Measurements from ENCODE around the gene HPDL.
A peak's percentile ranks its signal among the peaks of the same experiment; 100 is the strongest.

HPDL gene

GRCh38 chr1:45334308-45335245, 7.9 kb downstream of the HPDL start:
- TF ChIP-seq, protein P1, sequence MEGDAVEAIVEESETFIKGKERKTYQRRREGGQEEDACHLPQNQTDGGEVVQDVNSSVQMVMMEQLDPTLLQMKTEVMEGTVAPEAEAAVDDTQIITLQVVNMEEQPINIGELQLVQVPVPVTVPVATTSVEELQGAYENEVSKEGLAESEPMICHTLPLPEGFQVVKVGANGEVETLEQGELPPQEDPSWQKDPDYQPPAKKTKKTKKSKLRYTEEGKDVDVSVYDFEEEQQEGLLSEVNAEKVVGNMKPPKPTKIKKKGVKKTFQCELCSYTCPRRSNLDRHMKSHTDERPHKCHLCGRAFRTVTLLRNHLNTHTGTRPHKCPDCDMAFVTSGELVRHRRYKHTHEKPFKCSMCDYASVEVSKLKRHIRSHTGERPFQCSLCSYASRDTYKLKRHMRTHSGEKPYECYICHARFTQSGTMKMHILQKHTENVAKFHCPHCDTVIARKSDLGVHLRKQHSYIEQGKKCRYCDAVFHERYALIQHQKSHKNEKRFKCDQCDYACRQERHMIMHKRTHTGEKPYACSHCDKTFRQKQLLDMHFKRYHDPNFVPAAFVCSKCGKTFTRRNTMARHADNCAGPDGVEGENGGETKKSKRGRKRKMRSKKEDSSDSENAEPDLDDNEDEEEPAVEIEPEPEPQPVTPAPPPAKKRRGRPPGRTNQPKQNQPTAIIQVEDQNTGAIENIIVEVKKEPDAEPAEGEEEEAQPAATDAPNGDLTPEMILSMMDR (IDR thresholded peaks at IDR 0.05; ENCODE audit: extremely low read depth, missing control alignments): no peak
- no peak for DNase-seq (ENCODE audit: low spot score)

GRCh38 chr1:45335855-45336324, 9.2 kb downstream of the HPDL start:
- no peak for DNase-seq (ENCODE audit: low spot score)
- TF ChIP-seq, protein P1 (IDR thresholded peaks at IDR 0.05; ENCODE audit: extremely low read depth, missing control alignments): no peak

DNA sequence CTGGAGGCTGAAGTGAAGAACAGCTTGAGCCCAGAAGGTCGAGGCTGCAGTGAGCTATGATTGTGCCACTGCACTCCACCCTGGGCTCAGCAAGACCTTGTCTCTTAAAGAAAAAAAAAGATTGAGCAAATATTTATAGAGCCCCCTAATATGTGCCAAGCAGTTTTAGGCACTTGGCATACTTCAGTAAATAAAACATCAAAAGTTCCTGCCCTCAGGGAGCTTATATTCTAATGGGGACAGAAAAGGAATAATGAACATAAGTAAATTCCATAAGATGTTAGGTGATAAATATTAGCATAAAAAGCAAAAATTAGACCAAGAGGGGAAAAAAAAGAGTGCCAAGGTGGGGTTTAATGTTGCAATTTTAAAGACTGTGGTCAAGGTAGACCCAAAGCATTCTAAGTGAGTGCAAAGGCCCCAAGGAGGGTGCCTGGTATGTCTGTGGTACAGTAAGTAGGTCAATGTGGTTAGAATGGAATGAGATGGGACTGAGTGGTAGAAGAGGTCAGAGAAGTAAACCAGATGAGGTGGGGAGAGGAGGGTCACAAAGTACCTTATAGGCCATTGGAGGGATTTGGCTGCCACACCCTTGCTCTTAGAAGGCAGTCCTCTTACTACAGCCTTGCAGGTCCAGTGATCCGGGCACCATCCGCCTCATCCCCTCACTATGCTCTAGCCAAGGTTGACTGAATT, 11.1 kb downstream of the HPDL start:
- DNase-seq (ENCODE audit: low spot score): no peak
- TF ChIP-seq, protein P1 (IDR thresholded peaks at IDR 0.05; ENCODE audit: extremely low read depth, missing control alignments): no peak

DNA sequence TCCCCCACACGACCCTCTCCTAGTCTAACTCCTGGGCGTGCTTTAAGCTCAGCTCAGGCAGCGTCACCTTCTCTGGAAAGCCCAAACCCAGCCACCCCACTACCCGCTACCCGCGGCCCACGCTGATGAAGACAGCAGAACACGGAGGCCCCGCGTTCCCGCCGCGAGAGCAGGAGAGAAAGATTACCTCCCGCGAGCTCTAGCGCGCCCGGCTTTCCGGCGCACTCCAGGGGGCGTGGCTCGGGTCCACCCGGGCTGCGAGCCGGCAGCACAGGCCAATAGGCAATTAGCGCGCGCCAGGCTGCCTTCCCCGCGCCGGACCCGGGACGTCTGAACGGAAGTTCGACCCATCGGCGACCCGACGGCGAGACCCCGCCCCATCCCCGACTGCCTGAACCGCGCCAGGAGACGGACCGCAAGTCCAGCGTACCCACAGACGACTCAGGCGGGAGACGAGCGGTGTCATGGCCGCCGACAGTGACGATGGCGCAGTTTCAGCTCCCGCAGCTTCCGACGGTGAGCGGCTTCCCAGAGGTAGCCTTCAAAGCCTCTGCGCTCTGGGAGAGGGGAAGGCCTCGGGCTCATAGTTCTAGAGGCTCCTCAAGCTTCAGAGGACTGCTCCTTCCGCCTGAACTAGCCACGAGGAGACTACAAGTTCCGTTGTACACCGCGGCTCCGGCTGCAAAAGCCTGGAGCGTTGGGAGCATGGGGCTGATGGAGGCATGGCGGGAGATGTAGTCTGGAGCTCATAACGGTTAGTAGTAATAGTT, 13.3 kb downstream of the HPDL start, which contains the start of the genes MUTYH and TOE1:
MUTYH (minus strand) TSS at position 652 of the 770 bp plus-strand sequence. CDS start 5,935 bp downstream, outside the sequence.
TOE1 (plus strand) TSS at position 382 of the 770 bp plus-strand sequence; CDS start at position 465, 83 bp downstream.
- TF ChIP-seq, protein P1 (IDR thresholded peaks at IDR 0.05; ENCODE audit: extremely low read depth, missing control alignments): no peak

GRCh38 chr1:45340816-45341466, 14.2 kb downstream of the HPDL start:
- TF ChIP-seq, protein P1 (IDR thresholded peaks at IDR 0.05; ENCODE audit: extremely low read depth, missing control alignments): no peak
- DNase-seq (ENCODE audit: low spot score): no peak

More for the DNA sequence above, 13.3 kb downstream of the HPDL start, which contains the start of the genes MUTYH and TOE1:
- peak; percentile 92 for DNase-seq (ENCODE audit: low spot score)

DNA sequence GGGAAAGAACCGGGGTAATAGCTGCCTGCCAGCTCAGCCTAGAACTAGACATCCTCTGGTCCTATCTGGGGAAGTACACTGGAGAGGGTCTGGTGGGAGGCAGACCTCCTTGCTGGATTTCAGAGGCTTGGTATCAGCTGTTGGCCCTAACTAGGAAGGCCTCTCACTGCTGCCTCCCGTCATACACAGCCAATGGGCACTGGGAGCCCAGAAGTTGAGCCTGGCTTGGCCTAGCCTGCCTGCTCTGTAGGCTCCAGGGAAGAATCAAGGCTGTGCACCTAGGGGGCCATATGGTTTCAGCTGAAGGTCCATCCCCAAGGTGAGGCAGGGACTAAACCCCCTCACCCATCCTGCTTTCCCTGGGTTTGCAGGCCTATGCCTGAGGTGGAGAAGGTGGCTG, 17.8 kb downstream of the HPDL start:
- TF ChIP-seq, protein P1 (IDR thresholded peaks at IDR 0.05; ENCODE audit: extremely low read depth, missing control alignments): no peak
- DNase-seq (ENCODE audit: low spot score): no peak

Data from GM20000 (cell line).